KMS-11 (cell line): Measurements from ENCODE around the gene CDKN2AIPNL.

Experiments used
- H2AFZ ChIP-seq: fragments of 200-600 bp; sonication (generic); 2 replicates; pipeline ENCODE4 v1.6.1; 2016; ENCODE audit warnings: antibody characterized with exemption, mixed run types, low read depth
- H3K27ac ChIP-seq: fragments of 200-600 bp; sonication (generic); 2 replicates; pipeline ENCODE4 v1.6.1; 2016; ENCODE audit warnings: mild to moderate bottlenecking, mixed run types
- H3K27me3 ChIP-seq: fragments of 200-600 bp; sonication (generic); 2 replicates; pipeline ENCODE4 v1.6.1; 2017; ENCODE audit warnings: mild to moderate bottlenecking, low read depth, mixed run types, moderate library complexity; ENCODE audit not compliant: insufficient read depth
- H3K36me3 ChIP-seq: fragments of 200-600 bp; sonication (generic); 2 replicates; pipeline ENCODE4 v1.6.1; 2017; ENCODE audit warnings: mild to moderate bottlenecking, mixed run types; ENCODE audit not compliant: insufficient read depth
- H3K4me1 ChIP-seq: fragments of 200-600 bp; sonication (generic); 2 replicates; pipeline ENCODE4 v1.6.1; 2016; ENCODE audit warnings: mild to moderate bottlenecking, low read depth, mixed run types; ENCODE audit not compliant: poor library complexity, severe bottlenecking
- H3K4me2 ChIP-seq: fragments of 200-600 bp; sonication (generic); 2 replicates; pipeline ENCODE4 v1.7.0; 2016; ENCODE audit warnings: mild to moderate bottlenecking, mixed run types
- H3K4me3 ChIP-seq: fragments of 200-600 bp; sonication (generic); IDR thresholded peaks from 2 replicates; pipeline ENCODE4 v1.6.1; 2017; ENCODE audit warnings: low read depth, low read length, mixed read lengths; ENCODE audit not compliant: insufficient read depth
- H3K79me2 ChIP-seq: fragments of 200-600 bp; sonication (generic); 2 replicates; pipeline ENCODE4 v1.6.1; 2016; ENCODE audit warnings: low read depth, mixed run types; ENCODE audit not compliant: insufficient read depth
- H3K9ac ChIP-seq: fragments of 200-600 bp; sonication (generic); 2 replicates; pipeline ENCODE4 v1.6.1; 2016; ENCODE audit warnings: mild to moderate bottlenecking, mixed run types
- H4K20me1 ChIP-seq: fragments of 200-600 bp; sonication (generic); 2 replicates; pipeline ENCODE4 v1.6.1; 2016; ENCODE audit warnings: mild to moderate bottlenecking, mixed run types; ENCODE audit not compliant: insufficient read depth
- CTCF ChIP-seq: fragments of 200-600 bp; sonication (generic); conservative IDR thresholded peaks from 2 replicates; pipeline ENCODE4 v1.6.1; 2017; ENCODE audit warnings: low read depth, mild to moderate bottlenecking, antibody characterized with exemption, low read length, moderate library complexity, mixed read lengths

CDKN2AIPNL gene

DNA sequence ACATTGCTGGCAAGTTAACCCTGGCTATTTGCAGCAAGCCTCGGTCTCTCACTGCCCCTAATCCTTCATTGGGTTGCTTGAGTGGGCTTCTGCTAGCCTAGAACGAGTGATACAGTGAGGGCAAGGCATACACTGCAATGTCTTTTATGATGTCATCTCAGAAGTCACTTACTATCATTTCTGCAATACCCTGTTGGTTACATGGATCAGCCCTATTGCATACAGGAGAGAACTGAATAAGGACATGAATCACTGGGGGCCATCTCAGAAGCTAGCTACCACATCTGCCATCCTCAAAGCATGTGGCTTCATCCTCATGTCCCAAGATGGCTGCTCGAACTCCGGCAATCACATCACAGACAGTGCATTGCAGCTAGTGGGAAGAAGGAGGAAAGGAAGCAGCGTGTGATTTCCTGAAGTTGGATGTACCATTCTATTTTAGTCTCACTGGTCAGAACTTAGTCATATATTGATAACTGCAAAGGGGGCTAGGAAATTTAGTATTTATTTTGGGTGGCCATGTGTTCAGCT, 33.3 kb upstream of the CDKN2AIPNL start:
- H3K79me2 ChIP-seq, result no peaks in the 10 kb centered on the region
- no peak overlapping the region for H3K27ac ChIP-seq
- no peak overlapping the region for H2AFZ ChIP-seq
- H3K4me1 ChIP-seq, result peaks cover 8% of the 10 kb centered on the region
- no peak overlapping the region for H3K4me3 ChIP-seq
- no peak overlapping the region for H3K9ac ChIP-seq
- no peak for TF ChIP-seq CTCF
- no peak overlapping the region for H3K4me2 ChIP-seq
- H3K27me3 ChIP-seq, result no peaks in the 10 kb centered on the region
- H3K36me3 ChIP-seq, result no peaks in the 10 kb centered on the region
- H4K20me1 ChIP-seq, result no peaks in the 10 kb centered on the region

GRCh38 chr5:134440201-134440755, 28.6 kb upstream of the CDKN2AIPNL start:
- Histone ChIP-seq H3K79me2 (no peaks in the 10 kb centered on the region), H2AFZ (no peak overlapping the region), H3K4me3 (no peak overlapping the region), H3K9ac (no peak overlapping the region), H3K4me2 (no peak overlapping the region), H3K4me1 (peaks cover 51% of the 10 kb centered on the region), H3K36me3 (no peaks in the 10 kb centered on the region), H3K27ac (no peak overlapping the region), H4K20me1 (no peaks in the 10 kb centered on the region), H3K27me3 (no peaks in the 10 kb centered on the region)
- no peak for TF ChIP-seq CTCF

DNA sequence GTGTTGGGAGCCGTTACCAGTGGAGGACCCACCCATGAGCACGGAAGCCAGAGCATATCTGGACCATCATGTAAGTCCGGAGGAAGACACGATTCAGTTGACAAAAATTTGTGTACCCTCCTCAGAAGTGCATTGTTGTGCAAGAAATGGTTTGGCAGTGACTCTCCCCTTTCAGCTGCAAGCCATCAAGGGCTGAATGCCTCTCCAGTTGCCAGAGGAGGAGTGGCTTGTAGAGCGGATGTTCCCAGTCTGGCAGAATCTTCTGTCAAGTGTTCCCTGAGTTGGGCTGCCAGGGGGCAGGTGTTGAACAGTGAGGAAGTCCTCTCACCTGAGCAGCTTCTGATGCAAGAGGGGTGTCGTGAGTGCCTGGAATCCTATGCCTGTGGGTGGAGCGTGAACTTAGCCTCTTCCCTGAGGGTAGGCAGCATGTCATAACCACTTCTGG, 27.6 kb upstream of the CDKN2AIPNL start:
- H3K4me3 ChIP-seq, result no peak overlapping the region
- H3K79me2 ChIP-seq, result no peaks in the 10 kb centered on the region
- peak overlapping the region; percentile 72; the same call in 1 of the 2 replicates for H3K4me2 ChIP-seq
- H4K20me1 ChIP-seq, result no peaks in the 10 kb centered on the region
- no peak overlapping the region for H3K9ac ChIP-seq
- peaks cover 55% of the 10 kb centered on the region for H3K4me1 ChIP-seq
- no peaks in the 10 kb centered on the region for H3K27me3 ChIP-seq
- TF ChIP-seq CTCF, result no peak
- H2AFZ ChIP-seq, result no peak overlapping the region
- H3K36me3 ChIP-seq, result no peaks in the 10 kb centered on the region
- 0 out of 2 replicates have a peak overlapping the region, but pooled peaks have one; percentile 3 for H3K27ac ChIP-seq

GRCh38 chr5:134438721-134439123, 27.0 kb upstream of the CDKN2AIPNL start:
- Histone ChIP-seq H3K36me3 (no peaks in the 10 kb centered on the region), H3K9ac (no peak overlapping the region), H4K20me1 (no peaks in the 10 kb centered on the region), H3K4me2 (peak overlapping the region; percentile 72; the same call in 1 of the 2 replicates), H3K27me3 (no peaks in the 10 kb centered on the region), H3K4me1 (peaks cover 58% of the 10 kb centered on the region), H3K79me2 (no peaks in the 10 kb centered on the region), H3K4me3 (no peak overlapping the region), H2AFZ (no peak overlapping the region; the same call in 1 of the 2 replicates), H3K27ac (peak overlapping the region; percentile 97; the same call in 1 of the 2 replicates)
- no peak for TF ChIP-seq CTCF
